HG03439 (cell line): Measurements from ENCODE around the gene CD28.

Source experiments
- ATAC-seq: cut with Tn5 transposase; IDR thresholded peaks from one replicate; pipeline ENCODE4 v1.9.1; 2021; ENCODE audit warnings: mild to moderate bottlenecking, moderate library complexity; ENCODE audit not compliant: unreplicated experiment

The CD28 gene

GRCh38 chr2:203706403-203706802, at the start of gene CD28:
Gene CD28 (plus strand): TSS chr2:203706639. CDS start chr2:203706697, 58 bp downstream.
- ATAC-seq = peak; percentile 100

GRCh38 chr2:203659331-203660049, 46.9 kb upstream of the CD28 start:
- no peak for ATAC-seq

- ATAC-seq = no peak
These were observed 46.0 kb upstream of the CD28 start for GRCh38 chr2:203660465-203660864.

GRCh38 chr2:203661279-203661908, 45.0 kb upstream of the CD28 start:
- ATAC-seq = no peak

GRCh38 chr2:203662487-203662886, 44.0 kb upstream of the CD28 start:
- ATAC-seq = no peak

- ATAC-seq = no peak
These were observed 43.5 kb upstream of the CD28 start for GRCh38 chr2:203662951-203663350.

GRCh38 chr2:203664029-203664755, 42.2 kb upstream of the CD28 start:
- ATAC-seq = no peak

- no peak for ATAC-seq
These were observed 38.6 kb upstream of the CD28 start for GRCh38 chr2:203667838-203668237.

- ATAC-seq = no peak
These were observed 36.6 kb upstream of the CD28 start for GRCh38 chr2:203669820-203670219.

- ATAC-seq = no peak
These were observed 35.5 kb upstream of the CD28 start for GRCh38 chr2:203670939-203671338.

GRCh38 chr2:203671876-203672275, 34.6 kb upstream of the CD28 start:
- ATAC-seq = no peak

GRCh38 chr2:203672856-203673255, 33.6 kb upstream of the CD28 start:
- no peak for ATAC-seq

- peak; percentile 97 for ATAC-seq
These were observed 32.5 kb upstream of the CD28 start for GRCh38 chr2:203673933-203674332.

GRCh38 chr2:203675086-203675485, 31.4 kb upstream of the CD28 start:
- no peak for ATAC-seq

- ATAC-seq = no peak
These were observed 27.5 kb upstream of the CD28 start for GRCh38 chr2:203678971-203679370.

GRCh38 chr2:203679401-203679800, 27.0 kb upstream of the CD28 start:
- ATAC-seq = no peak

- no peak for ATAC-seq
These were observed 24.5 kb upstream of the CD28 start for GRCh38 chr2:203681978-203682377.

GRCh38 chr2:203682688-203683130, 23.7 kb upstream of the CD28 start:
- no peak for ATAC-seq

- no peak for ATAC-seq
These were observed 23.0 kb upstream of the CD28 start for GRCh38 chr2:203683421-203683820.

- peak; percentile 75 for ATAC-seq
These were observed 22.4 kb upstream of the CD28 start for GRCh38 chr2:203683932-203684556.

- ATAC-seq = no peak
These were observed 21.3 kb upstream of the CD28 start for GRCh38 chr2:203685081-203685621.
